ENCODE data around the gene ACADL.

ACADL gene

GRCh38 chr2:210169516-210170195 is 55.6 kb downstream of the ACADL start:
- DNase-seq = no peak

GRCh38 chr2:210167227-210167626 is 58.0 kb downstream of the ACADL start:
- no peak for DNase-seq

GRCh38 chr2:210162466-210163124 is 62.7 kb downstream of the ACADL start:
- no peak for DNase-seq

GRCh38 chr2:210159059-210159458 is 66.2 kb downstream of the ACADL start:
- no peak for DNase-seq

- DNase-seq = no peak
These were observed 67.0 kb downstream of the ACADL start for GRCh38 chr2:210158236-210158635.

GRCh38 chr2:210157526-210157925 is 67.7 kb downstream of the ACADL start:
- no peak for DNase-seq

GRCh38 chr2:210147614-210148013 is 77.6 kb downstream of the ACADL start:
- no peak for DNase-seq
